Measurements from ENCODE around the gene MORN1.

GRCh38 chr1:2396059-2396458, 4.7 kb upstream of the MORN1 start:
- no peak for TF ChIP-seq CTCF (IDR thresholded peaks at IDR 0.05; ENCODE audit: insufficient read depth, low read length, poor library complexity, severe bottlenecking)
- TF ChIP-seq EZH2phosphoT487 (conservative IDR thresholded peaks at IDR 0.05; ENCODE audit: low read length), result no peak
